GM19324 (cell line): Measurements from ENCODE around the gene POPDC2.

ENCODE experiments used
- ATAC-seq: cut with Tn5 transposase; IDR thresholded peaks from one replicate; pipeline ENCODE4 v1.9.1; 2021; ENCODE audit warnings: mild to moderate bottlenecking, moderate library complexity; ENCODE audit not compliant: unreplicated experiment, low FRiP score

Gene POPDC2

GRCh38 chr3:119642746-119643473, 17.5 kb downstream of the POPDC2 start:
- ATAC-seq = no peak

- ATAC-seq = no peak
Observed at GRCh38 chr3:119641416-119641815, 19.0 kb downstream of the POPDC2 start.

- no peak for ATAC-seq
Observed at GRCh38 chr3:119639494-119640350, 20.7 kb downstream of the POPDC2 start.

- ATAC-seq = peak; percentile 35
Observed at GRCh38 chr3:119637679-119638477, 22.5 kb downstream of the POPDC2 start.

- ATAC-seq = no peak
Observed at GRCh38 chr3:119636891-119637611, 23.3 kb downstream of the POPDC2 start.

DNA sequence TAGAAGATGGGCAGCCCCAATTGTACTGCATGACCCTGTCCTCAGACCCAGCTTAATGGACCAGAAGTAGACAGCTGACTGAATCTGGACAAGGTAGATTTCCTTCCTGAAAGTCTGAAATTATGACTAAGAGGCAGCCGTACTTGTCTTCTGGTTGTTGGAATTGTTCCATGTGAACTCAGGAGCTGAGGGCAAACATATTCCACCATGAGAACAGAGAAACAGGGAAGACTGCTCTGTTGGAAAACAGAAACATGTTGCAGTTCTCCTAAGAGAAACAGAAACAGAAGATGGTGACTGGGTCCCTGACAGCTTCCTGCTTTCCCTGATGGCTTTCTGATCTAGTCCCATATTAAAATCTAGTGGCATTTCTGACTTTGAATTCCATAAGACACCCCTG, 24.1 kb downstream of the POPDC2 start:
- no peak for ATAC-seq

DNA sequence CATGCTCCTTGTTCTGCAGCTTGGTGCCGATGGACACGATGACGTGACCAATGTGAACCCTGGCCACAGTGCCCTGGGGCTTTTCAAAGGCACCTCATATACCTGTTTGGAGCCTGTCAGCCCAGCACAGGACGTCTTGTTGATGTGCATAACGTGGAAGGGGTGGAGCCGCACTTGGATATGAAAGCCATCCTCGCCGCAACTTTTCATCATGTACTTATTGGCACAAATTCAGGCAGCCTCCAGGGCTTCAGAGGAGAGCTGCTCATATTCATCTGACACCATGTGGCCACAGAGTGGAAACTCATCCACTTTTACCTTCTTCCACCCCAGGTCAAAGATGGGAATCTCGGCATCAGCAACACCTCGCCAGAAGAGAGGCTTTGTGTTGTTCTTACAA, 24.7 kb downstream of the POPDC2 start:
- ATAC-seq = no peak

- no peak for ATAC-seq
Observed at GRCh38 chr3:119632829-119633228, 27.6 kb downstream of the POPDC2 start.

DNA sequence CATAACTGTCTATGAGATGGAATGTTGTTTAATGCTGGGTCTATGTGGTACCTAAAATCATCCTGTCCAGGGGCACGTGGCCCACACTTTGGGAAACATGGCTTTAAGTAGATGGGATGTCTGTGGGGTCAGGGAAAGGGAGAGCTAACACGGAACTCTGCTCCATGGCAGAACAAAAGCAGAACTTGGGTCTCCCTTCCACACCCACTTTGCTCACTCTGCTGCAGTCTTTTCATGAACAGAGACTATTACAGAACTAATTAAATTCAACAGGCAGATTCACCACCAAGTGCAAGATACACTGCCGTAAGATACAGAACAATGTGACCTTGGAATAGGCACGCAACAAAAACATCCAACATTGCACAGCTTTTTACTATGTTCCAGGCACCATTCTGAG, 28.2 kb downstream of the POPDC2 start:
- ATAC-seq = no peak

DNA sequence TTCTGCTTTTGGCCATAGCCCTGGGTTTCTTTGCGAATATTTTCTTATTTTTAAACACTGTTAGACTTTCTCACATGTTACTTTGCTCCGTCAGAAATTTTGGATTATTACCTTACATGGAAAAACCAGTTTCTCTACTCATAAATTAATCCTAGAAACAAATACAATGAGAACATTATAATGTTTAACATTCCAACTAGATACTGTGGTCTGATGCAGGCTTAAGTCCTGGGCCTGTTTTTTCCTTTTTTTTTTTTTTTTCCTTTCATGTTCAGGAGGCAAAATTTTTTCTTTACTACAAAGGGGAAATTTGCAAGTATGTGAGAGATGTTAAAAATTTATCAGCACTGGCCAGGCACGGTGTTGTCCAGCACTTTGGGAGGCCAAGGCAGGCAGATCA, 28.9 kb downstream of the POPDC2 start:
- no peak for ATAC-seq

DNA sequence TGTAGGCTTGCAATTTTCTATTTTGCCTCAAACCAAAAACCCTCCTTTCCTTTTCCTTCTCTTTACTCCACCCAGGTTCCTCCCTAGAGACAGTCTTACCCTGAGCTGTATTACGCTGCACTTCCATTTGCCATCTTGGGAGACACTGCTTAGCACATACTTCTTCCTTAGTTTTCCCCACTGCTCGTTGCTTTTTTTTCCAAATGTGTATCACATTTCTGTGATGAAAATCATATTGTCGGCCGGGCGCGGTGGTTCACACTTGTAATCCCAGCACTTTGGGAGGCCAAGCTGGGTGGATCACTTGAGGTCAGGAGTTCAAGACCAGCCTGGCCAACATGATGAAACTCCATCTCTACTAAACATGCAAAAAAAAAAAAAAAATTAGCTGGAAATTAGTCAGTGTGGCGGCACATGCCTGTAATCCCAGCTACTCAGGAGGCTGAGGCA, 29.5 kb downstream of the POPDC2 start:
- no peak for ATAC-seq

DNA sequence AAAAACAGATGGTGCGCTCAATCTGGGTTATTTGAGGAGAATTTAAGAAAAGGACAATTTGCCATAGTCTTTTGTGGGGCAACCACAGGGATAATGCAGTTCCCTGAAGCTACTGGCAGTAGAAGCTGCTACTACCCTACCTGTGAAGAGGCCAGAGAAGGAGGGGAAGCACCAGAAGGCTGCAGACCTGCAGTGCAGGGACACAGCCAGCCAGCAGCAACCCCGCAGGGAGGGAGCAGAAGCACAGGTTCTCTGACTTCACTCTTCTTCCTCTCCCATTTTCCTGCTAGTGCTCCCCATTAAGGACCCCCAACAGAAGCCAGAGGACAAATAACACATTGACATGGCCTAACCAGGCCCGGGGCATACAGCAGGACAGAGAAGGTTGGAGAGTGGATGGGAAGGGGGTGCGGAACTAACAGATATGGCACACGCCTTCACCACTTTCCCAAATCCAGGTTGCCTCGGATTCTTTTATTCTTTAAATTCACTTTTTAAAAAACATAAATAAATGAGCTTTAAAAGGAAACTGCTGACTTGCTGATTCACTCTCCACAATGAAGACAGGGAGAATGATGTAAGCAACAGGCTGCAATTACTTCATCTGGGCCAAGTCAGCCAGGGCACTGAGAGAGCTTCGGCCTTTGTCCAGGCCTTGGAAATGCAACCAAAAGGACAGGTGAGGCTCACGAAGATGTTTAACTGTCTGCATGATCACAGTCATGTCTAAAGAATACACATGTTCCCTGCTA, 30.1 kb downstream of the POPDC2 start:
- ATAC-seq = no peak

- ATAC-seq = peak; percentile 30
Observed at GRCh38 chr3:119628816-119629445, 31.5 kb downstream of the POPDC2 start.

DNA sequence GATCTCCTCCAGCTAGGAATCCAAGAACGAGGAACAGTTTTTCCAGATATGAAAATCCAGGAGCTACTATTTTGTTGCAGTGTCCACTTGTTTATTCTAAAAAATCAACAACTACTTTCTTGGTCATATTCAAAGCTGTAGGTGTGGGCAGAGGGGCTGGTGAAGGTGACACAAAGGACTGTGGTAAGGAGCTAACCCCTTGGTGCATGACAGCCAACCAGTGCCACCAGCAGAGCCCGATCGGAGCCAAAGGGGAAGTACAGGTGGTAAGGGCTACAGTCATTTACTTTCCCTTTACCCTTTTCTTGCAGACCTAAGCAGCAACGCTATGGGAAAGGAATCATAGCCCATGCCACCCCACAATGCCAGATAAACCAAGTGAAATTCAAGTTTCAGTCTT, 32.0 kb downstream of the POPDC2 start:
- peak; percentile 69 for ATAC-seq

- ATAC-seq = no peak
Observed at GRCh38 chr3:119627461-119627860, 32.9 kb downstream of the POPDC2 start.

DNA sequence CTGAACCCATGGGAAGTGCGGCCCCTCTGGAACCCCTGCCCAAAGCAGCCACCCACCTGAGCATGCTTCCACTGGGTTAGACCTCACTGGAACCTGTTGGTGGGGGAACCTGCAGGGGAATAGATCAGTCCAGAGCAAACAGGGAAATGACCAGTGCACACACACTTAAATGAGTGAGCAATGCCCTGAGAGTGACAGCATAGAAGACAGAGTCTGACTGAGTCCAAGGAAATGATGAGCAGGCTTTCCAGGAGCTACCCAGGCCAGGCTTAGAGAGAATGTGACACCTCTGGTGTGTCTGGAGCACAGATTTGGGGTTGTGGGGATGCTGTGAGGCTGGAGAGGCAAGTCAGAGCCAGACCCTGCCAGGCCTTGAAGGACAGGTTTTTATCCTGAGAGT, 34.2 kb downstream of the POPDC2 start:
- ATAC-seq = no peak

GRCh38 chr3:119625451-119626153, 34.8 kb downstream of the POPDC2 start:
- ATAC-seq = no peak

DNA sequence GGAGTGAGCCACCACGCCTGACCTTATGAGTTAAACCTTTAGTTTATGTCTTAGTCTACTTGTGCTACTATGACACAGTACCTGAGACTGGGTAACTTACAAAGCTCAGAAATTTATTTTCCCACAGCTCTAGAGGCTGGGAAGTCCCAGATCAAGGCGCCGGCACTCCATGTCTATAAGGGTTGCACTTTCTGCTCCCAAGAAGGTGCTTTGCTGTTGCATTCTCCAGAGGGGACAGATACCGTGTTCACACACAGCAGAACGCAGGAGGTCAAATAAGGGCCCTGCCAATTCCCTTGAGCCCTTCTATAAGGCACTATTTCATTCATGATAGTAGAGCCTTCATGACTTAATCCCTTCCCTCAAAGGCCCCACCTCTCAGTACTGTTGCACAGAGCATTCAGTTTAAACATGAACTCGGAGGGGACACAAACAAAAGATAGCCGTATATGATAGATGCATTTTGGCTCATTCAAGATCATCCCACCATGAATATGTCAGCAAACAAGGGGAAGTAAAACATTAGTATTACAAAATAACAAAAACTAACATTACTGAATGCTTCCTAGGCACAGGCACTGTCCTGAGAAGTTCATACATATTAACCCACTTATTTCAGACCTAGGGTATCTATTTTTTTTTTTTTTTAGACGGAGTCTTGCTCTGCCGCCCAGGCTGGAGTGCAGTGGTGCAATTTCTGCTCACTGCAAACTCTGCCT, 36.2 kb downstream of the POPDC2 start:
- ATAC-seq = no peak
